DOHH2 (cell line): Measurements from ENCODE around the gene HIPK1.

Experiments used
- H3F3A ChIP-seq: fragments of 200-600 bp; sonication (generic), shearing (Covaris generic); 2 replicates; pipeline ENCODE4 v1.6.0; 2016; ENCODE audit warnings: antibody characterized with exemption, mild to moderate bottlenecking; ENCODE audit not compliant: control insufficient read depth, insufficient read depth
- H3K27ac ChIP-seq: fragments of 200-600 bp; sonication (generic); 2 replicates; pipeline ENCODE4 v1.5.1; 2014; ENCODE audit warnings: low read depth, mild to moderate bottlenecking, low read length, moderate library complexity
- H3K27me3 ChIP-seq: fragments of 200-600 bp; sonication (generic); 2 replicates; pipeline ENCODE4 v1.6.1; 2014; ENCODE audit warnings: mild to moderate bottlenecking, low read length, mixed read lengths; ENCODE audit not compliant: control insufficient read depth
- H3K36me3 ChIP-seq: fragments of 200-600 bp; sonication (generic); 2 replicates; pipeline ENCODE4 v1.6.1; 2014; ENCODE audit warnings: mild to moderate bottlenecking, low read length, moderate library complexity, mixed read lengths; ENCODE audit not compliant: control insufficient read depth
- H3K4me1 ChIP-seq: fragments of 200-600 bp; sonication (generic); 2 replicates; pipeline ENCODE4 v1.6.1; 2014; ENCODE audit warnings: mild to moderate bottlenecking, low read length, mixed read lengths; ENCODE audit not compliant: control insufficient read depth
- H3K4me2 ChIP-seq: fragments of 200-600 bp; sonication (generic); 2 replicates; pipeline ENCODE4 v1.6.0; 2014; ENCODE audit warnings: mild to moderate bottlenecking, low read length, moderate library complexity
- H3K4me3 ChIP-seq: fragments of 200-600 bp; sonication (generic); 2 replicates; pipeline ENCODE4 v1.5.1; 2014; ENCODE audit warnings: mild to moderate bottlenecking, low read length, mixed read lengths
- H3K79me2 ChIP-seq: fragments of 200-600 bp; sonication (generic); 2 replicates; pipeline ENCODE4 v1.6.1; 2014; ENCODE audit warnings: mild to moderate bottlenecking, low read length, mixed read lengths; ENCODE audit not compliant: control insufficient read depth
- H3K9me2 ChIP-seq: fragments of 200-600 bp; sonication (generic); replicated peaks from 2 replicates; pipeline ENCODE4 v1.6.1; 2014; ENCODE audit warnings: mild to moderate bottlenecking, low read length, mixed read lengths; ENCODE audit not compliant: control insufficient read depth
- H3K9me3 ChIP-seq: fragments of 200-600 bp; sonication (generic); 2 replicates; pipeline ENCODE4 v1.6.1; 2014; ENCODE audit warnings: antibody characterized with exemption, low read length, mixed read lengths; ENCODE audit not compliant: control insufficient read depth, insufficient read depth
- H4K20me1 ChIP-seq: fragments of 200-600 bp; sonication (generic); 2 replicates; pipeline ENCODE4 v1.6.0; 2014; ENCODE audit warnings: low read depth, mild to moderate bottlenecking, antibody characterized with exemption, low read length, moderate library complexity; ENCODE audit not compliant: control insufficient read depth, insufficient read depth
- CTCF ChIP-seq: fragments of 200-600 bp; sonication (generic); IDR thresholded peaks from one replicate; pipeline ENCODE4 v1.5.1; 2014; ENCODE audit warnings: antibody characterized with exemption, mild to moderate bottlenecking, low read depth, low read length; ENCODE audit not compliant: poor library complexity, severe bottlenecking
- EZH2phosphoT487 ChIP-seq: fragments of 200-600 bp; sonication (generic); IDR thresholded peaks from 2 replicates; pipeline ENCODE4 v1.6.1; 2017; ENCODE audit warnings: borderline replicate concordance, mild to moderate bottlenecking, antibody characterized with exemption, low read length, moderate library complexity, mixed read lengths

The HIPK1 gene

GRCh38 chr1:113982949-113983348 is 53.8 kb downstream of the HIPK1 start:
- no peaks in the 10 kb centered on the region for H3F3A ChIP-seq
- no peaks in the 10 kb centered on the region for H3K4me1 ChIP-seq
- no peak overlapping the region for H3K27ac ChIP-seq
- H3K4me3 ChIP-seq = no peak overlapping the region
- H3K9me2 ChIP-seq = no peaks in the 10 kb centered on the region
- H4K20me1 ChIP-seq = no peaks in the 10 kb centered on the region
- H3K4me2 ChIP-seq = no peak overlapping the region
- TF ChIP-seq EZH2phosphoT487 (no peak), CTCF (no peak)
- H3K36me3 ChIP-seq = no peaks in the 10 kb centered on the region
- no peaks in the 10 kb centered on the region for H3K79me2 ChIP-seq
- no peaks in the 10 kb centered on the region for H3K27me3 ChIP-seq
- no peaks in the 10 kb centered on the region for H3K9me3 ChIP-seq

GRCh38 chr1:113983391-113983790 is 54.3 kb downstream of the HIPK1 start:
- Histone ChIP-seq H3K27me3 (no peaks in the 10 kb centered on the region), H3F3A (no peaks in the 10 kb centered on the region), H3K79me2 (no peaks in the 10 kb centered on the region), H3K36me3 (no peaks in the 10 kb centered on the region), H3K4me2 (no peak overlapping the region), H3K4me3 (no peak overlapping the region), H3K4me1 (no peaks in the 10 kb centered on the region), H4K20me1 (no peaks in the 10 kb centered on the region), H3K27ac (no peak overlapping the region), H3K9me3 (no peaks in the 10 kb centered on the region), H3K9me2 (no peaks in the 10 kb centered on the region)
- no peak for TF ChIP-seq EZH2phosphoT487
- TF ChIP-seq CTCF = no peak

GRCh38 chr1:113983826-113984225 is 54.7 kb downstream of the HIPK1 start:
- no peaks in the 10 kb centered on the region for H3K27me3 ChIP-seq
- no peaks in the 10 kb centered on the region for H3F3A ChIP-seq
- H3K4me1 ChIP-seq = no peaks in the 10 kb centered on the region
- no peaks in the 10 kb centered on the region for H3K9me3 ChIP-seq
- H3K36me3 ChIP-seq = no peaks in the 10 kb centered on the region
- no peak overlapping the region for H3K27ac ChIP-seq
- no peak for TF ChIP-seq EZH2phosphoT487
- H3K9me2 ChIP-seq = no peaks in the 10 kb centered on the region
- no peaks in the 10 kb centered on the region for H3K79me2 ChIP-seq
- H3K4me3 ChIP-seq = no peak overlapping the region
- no peaks in the 10 kb centered on the region for H4K20me1 ChIP-seq
- no peak overlapping the region for H3K4me2 ChIP-seq

GRCh38 chr1:113984710-113985109 is 55.6 kb downstream of the HIPK1 start:
- no peak overlapping the region for H3K4me3 ChIP-seq
- no peaks in the 10 kb centered on the region for H3K4me1 ChIP-seq
- H3K27me3 ChIP-seq = no peaks in the 10 kb centered on the region
- no peaks in the 10 kb centered on the region for H3K9me3 ChIP-seq
- H3K9me2 ChIP-seq = no peaks in the 10 kb centered on the region
- no peak for TF ChIP-seq CTCF
- no peak for TF ChIP-seq EZH2phosphoT487
- no peak overlapping the region for H3K4me2 ChIP-seq
- no peaks in the 10 kb centered on the region for H3K79me2 ChIP-seq
- no peaks in the 10 kb centered on the region for H4K20me1 ChIP-seq
- no peaks in the 10 kb centered on the region for H3F3A ChIP-seq
- H3K27ac ChIP-seq = no peak overlapping the region
- H3K36me3 ChIP-seq = no peaks in the 10 kb centered on the region
